IMR-90 (cell line): ENCODE results near the gene RIC3. TPM values are rescaled to one million over a fixed set of nuclear protein-coding genes. Genes with fewer than 3 reads are reported as not detected.

Source experiments
- ATAC-seq: fragments of 200-7000 bp; cut with Tn5 transposase; 2 replicates; pipeline ENCODE4 v1.9.1; 2020; ENCODE audit warnings: low read depth, mild to moderate bottlenecking, moderate library complexity
- BruUV-seq: library from RNA; stranded (reverse); fragments of 400-500 nt; replicated peaks from 2 replicates; lab custom pipeline; 2021; lab: Mats Ljungman, UMichigan
- CTCF ChIA-PET: fragments of 300-600 bp; formaldehyde crosslinking; extraction: SDS; loops from one replicate; lab custom pipeline; 2021; ENCODE audit warnings: antibody characterized with exemption; lab: Yijun Ruan, JAX
- POLR2A ChIA-PET: fragments of 300-600 bp; sonication (Branson Sonifier 250); formaldehyde crosslinking; loops from one replicate; lab custom pipeline; 2022; ENCODE audit warnings: antibody characterized with exemption; ENCODE audit not compliant: unreplicated experiment; lab: Charles Lee
- DNase-seq: peaks from one replicate; pipeline ENCODE4 v3.0.0; 2013
- H2AFZ ChIP-seq: replicated peaks from 2 replicates; pipeline ENCODE3; 2013; ENCODE audit warnings: low read length, mild to moderate bottlenecking; ENCODE audit not compliant: poor library complexity
- H2AK5ac ChIP-seq: 2 replicates; pipeline ENCODE4 v1.6.1; 2013; ENCODE audit warnings: low read depth, low read length, inconsistent platforms
- H2AK9ac ChIP-seq: replicated peaks from 2 replicates; pipeline ENCODE3; 2013; ENCODE audit warnings: mild to moderate bottlenecking, low read depth, low read length, moderate library complexity; ENCODE audit not compliant: poor library complexity
- H2BK120ac ChIP-seq: 2 replicates; pipeline ENCODE4 v1.6.1; 2013; ENCODE audit warnings: low read depth, low read length, inconsistent platforms
- H2BK15ac ChIP-seq: 3 replicates; pipeline ENCODE4 v1.6.1; 2013; ENCODE audit warnings: low read depth, low read length, inconsistent platforms
- H2BK20ac ChIP-seq: 2 replicates; pipeline ENCODE4 v1.6.1; 2013; ENCODE audit warnings: low read depth, mild to moderate bottlenecking, inconsistent platforms, low read length, moderate library complexity
- H2BK5ac ChIP-seq: 2 replicates; pipeline ENCODE4 v1.6.1; 2013; ENCODE audit warnings: mild to moderate bottlenecking, low read depth, low read length, inconsistent platforms; ENCODE audit not compliant: poor library complexity, severe bottlenecking
- H3K14ac ChIP-seq: replicated peaks from 2 replicates; pipeline ENCODE4 v1.6.1; 2013; ENCODE audit warnings: low read depth, low read length, inconsistent platforms
- H3K18ac ChIP-seq: 2 replicates; pipeline ENCODE4 v1.6.1; 2013; ENCODE audit warnings: low read depth, low read length, control low read depth
- H3K23ac ChIP-seq: 2 replicates; pipeline ENCODE4 v1.6.1; 2013; ENCODE audit warnings: low read depth, low read length, inconsistent platforms
- H3K27ac ChIP-seq: 2 replicates; pipeline ENCODE4 v1.5.1; 2013; ENCODE audit warnings: mild to moderate bottlenecking, control low read depth, low read length; ENCODE audit not compliant: insufficient read depth
- H3K27me3 ChIP-seq: 2 replicates; pipeline ENCODE4 v1.6.1; 2013; ENCODE audit warnings: low read length; ENCODE audit not compliant: control insufficient read depth, insufficient read depth
- H3K36me3 ChIP-seq: 2 replicates; pipeline ENCODE4 v1.6.1; 2013; ENCODE audit warnings: low read length, mixed read lengths; ENCODE audit not compliant: control insufficient read depth, insufficient read depth
- H3K4ac ChIP-seq: 2 replicates; pipeline ENCODE4 v1.6.1; 2013; ENCODE audit warnings: low read depth, low read length, inconsistent platforms
- H3K4me1 ChIP-seq: 2 replicates; pipeline ENCODE4 v1.6.1; 2013; ENCODE audit warnings: low read length, mixed read lengths; ENCODE audit not compliant: control insufficient read depth, insufficient read depth
- H3K4me2 ChIP-seq: 2 replicates; pipeline ENCODE4 v1.6.1; 2013; ENCODE audit warnings: low read depth, mild to moderate bottlenecking, control low read depth, low read length, moderate library complexity
- H3K4me3 ChIP-seq: 2 replicates; pipeline ENCODE4 v1.5.1; 2013; ENCODE audit warnings: low read depth, mild to moderate bottlenecking, control low read depth, low read length, moderate library complexity; ENCODE audit not compliant: insufficient read depth
- H3K56ac ChIP-seq: 2 replicates; pipeline ENCODE4 v1.6.1; 2013; ENCODE audit warnings: low read length, inconsistent platforms; ENCODE audit not compliant: insufficient read depth; ENCODE audit errors: extremely low read depth
- H3K79me1 ChIP-seq, 2 experiments: 2 replicates each; pipeline ENCODE4 v1.6.1; 2013; ENCODE audit warnings: low read length in 2 of 2, inconsistent platforms in 1 of 2, low read depth in 1 of 2
- H3K9ac ChIP-seq: 2 replicates; pipeline ENCODE4 v1.6.1; 2013; ENCODE audit warnings: low read depth, low read length, control low read depth
- H3K9me1 ChIP-seq: 2 replicates; pipeline ENCODE4 v1.6.1; 2013; ENCODE audit warnings: low read length, inconsistent platforms; ENCODE audit not compliant: insufficient read depth
- H3K9me3 ChIP-seq: 2 replicates; pipeline ENCODE4 v1.6.1; 2013; ENCODE audit warnings: low read length; ENCODE audit not compliant: control insufficient read depth, insufficient read depth
- H4K20me1 ChIP-seq: 2 replicates; pipeline ENCODE4 v1.6.1; 2013; ENCODE audit warnings: low read length, inconsistent platforms; ENCODE audit not compliant: insufficient read depth
- H4K5ac ChIP-seq: 2 replicates; pipeline ENCODE4 v1.6.1; 2013; ENCODE audit warnings: mild to moderate bottlenecking, low read depth, low read length, control low read depth
- H4K8ac ChIP-seq, 2 experiments: 2 replicates each; pipeline ENCODE4 v1.6.1; 2013; ENCODE audit warnings: low read depth in 2 of 2, low read length in 2 of 2, control low read depth in 1 of 2, inconsistent platforms in 1 of 2
- H4K91ac ChIP-seq: 2 replicates; pipeline ENCODE4 v1.6.1; 2013; ENCODE audit warnings: low read depth, low read length, inconsistent platforms; ENCODE audit not compliant: insufficient read depth
- CEBPB ChIP-seq: IDR thresholded peaks from 2 replicates; pipeline ENCODE4 v1.6.1; 2012; ENCODE audit warnings: low read depth, low read length, improper control_type of control experiment
- CHD1 ChIP-seq: IDR thresholded peaks from 2 replicates; pipeline ENCODE4 v1.6.1; 2012; ENCODE audit warnings: low read depth, low read length, improper control_type of control experiment
- MAFK ChIP-seq: IDR thresholded peaks from 2 replicates; pipeline ENCODE4 v1.6.1; 2012; ENCODE audit warnings: low read depth, low read length, improper control_type of control experiment
- MAZ ChIP-seq: IDR thresholded peaks from 2 replicates; pipeline ENCODE4 v1.6.1; 2012; ENCODE audit warnings: low read depth, mild to moderate bottlenecking, low read length, improper control_type of control experiment, moderate library complexity, borderline replicate concordance
- NFE2L2 ChIP-seq: fragments of 150-350 bp; IDR thresholded peaks from 2 replicates; pipeline ENCODE4 v1.6.1; 2016; ENCODE audit warnings: low read depth, mild to moderate bottlenecking, low read length
- RAD21 ChIP-seq: IDR thresholded peaks from 2 replicates; pipeline ENCODE4 v1.6.1; 2012; ENCODE audit warnings: low read length, improper control_type of control experiment
- RCOR1 ChIP-seq: IDR thresholded peaks from 2 replicates; pipeline ENCODE4 v1.6.1; 2012; ENCODE audit warnings: mild to moderate bottlenecking, low read length, improper control_type of control experiment; ENCODE audit not compliant: insufficient replicate concordance
- WGBS, 2 experiments: methylation state at CpG; one replicate each; pipeline versions ENCODE4 v1.1.5 to v1.1.7; 2013; ENCODE audit warnings: missing lambda C conversion rate in 2 of 2; ENCODE audit not compliant: insufficient read length in 1 of 2; ENCODE audit errors: extremely low coverage in 2 of 2; 5-methylcytosine and 5-hydroxymethylcytosine counted together
- dilution Hi-C: fragments of 300-500 bp; cut with HindIII; formaldehyde crosslinking; loops from one replicate; pipeline ENCODE4 v1.14.3; 2018; ENCODE audit warnings: low sequenced_read_pairs; ENCODE audit not compliant: unreplicated experiment
- in situ Hi-C: fragments of 300-500 bp; cut with MboI; formaldehyde crosslinking; loops from 3 replicates; pipeline ENCODE4 v1.14.3; 2019; ENCODE audit warnings: low sequenced_read_pairs, inconsistent platforms, mixed read lengths
- intact Hi-C: fragments of 100-400 bp; cut with micrococcal nuclease; formaldehyde crosslinking; loops from 2 replicates; pipeline ENCODE4 v1.10.0; 2022
- polyA plus RNA-seq, 3 experiments: library from polyadenylated mRNA; depleted of rRNA; stranded (reverse); fragments of >200 nt; gene quantifications; 2 replicates each; pipeline ENCODE4 v1.2.3, GENCODE V29; 2012; ENCODE audit warnings: low replicate concordance in 1 of 3
- total RNA-seq: library from RNA; depleted of rRNA; stranded (reverse); fragments of >200 nt; gene quantifications from 2 replicates; pipeline ENCODE4 v1.2.3, GENCODE V29; 2012
- TF ChIP-seq, protein P1 (sequence below): fragments of 150-350 bp; IDR thresholded peaks from 2 replicates; pipeline ENCODE4 v1.6.1; 2016; ENCODE audit warnings: low read depth, mild to moderate bottlenecking, low read length, moderate library complexity, borderline replicate concordance

RIC3 gene
- total and polyA plus RNA-seq, 2 of the 4 experiments (the other 2 are of a cell fraction) = not detected

DNA sequence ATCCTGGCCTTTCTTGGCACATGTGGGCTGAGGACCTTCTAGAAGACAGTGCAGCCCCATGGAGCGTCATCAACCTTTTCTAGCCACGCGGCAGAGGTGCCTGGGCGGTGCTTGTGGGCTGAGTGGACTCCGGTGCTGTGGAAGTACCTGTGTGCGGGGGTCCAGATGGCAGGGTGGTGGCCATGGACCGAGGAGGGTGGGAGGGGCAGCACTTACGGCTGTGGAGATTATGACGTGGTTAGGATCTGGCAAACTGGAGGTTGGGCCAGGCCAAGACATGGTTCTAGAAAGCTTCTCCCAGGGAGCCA is 85.8 kb downstream of the RIC3 start:
- Histone ChIP-seq H4K91ac (no peak overlapping the region), H4K5ac (no peak overlapping the region), H4K20me1 (peaks cover 39% of the 10 kb centered on the region; the same call in 1 of the 2 replicates), H4K8ac (no peak overlapping the region), H3K4me1 (peaks cover 9% of the 10 kb centered on the region), H2AK5ac (no peak overlapping the region), H2AK9ac (no peak overlapping the region), H3K56ac (no peak overlapping the region), H2BK20ac (no peak overlapping the region), H3K9ac (no peak overlapping the region), H3K4me3 (no peak overlapping the region), H3K4me2 (no peak overlapping the region), H3K36me3 (no peaks in the 10 kb centered on the region), H3K23ac (no peak overlapping the region), H3K14ac (no peak overlapping the region), H3K27me3 (peaks cover 3% of the 10 kb centered on the region; the same call in 1 of the 2 replicates), H3K18ac (no peak overlapping the region), H3K9me1 (peaks cover 5% of the 10 kb centered on the region; the same call in 1 of the 2 replicates), H2BK120ac (no peak overlapping the region), H2BK5ac (no peak overlapping the region), H3K27ac (no peak overlapping the region), H3K9me3 (no peaks in the 10 kb centered on the region), H2AFZ (no peak overlapping the region), H2BK15ac (no peak overlapping the region), H3K79me1 (peaks cover 6 to 37% of the 10 kb centered on the region in 2 experiments; a peak in 2 of 4 replicates), H3K4ac (no peak overlapping the region)
- no TSS peak for BruUV-seq
- intact Hi-C loops = no loop called here
- ATAC-seq = no peak
- TF ChIP-seq RAD21 (no peak), CEBPB (no peak), RCOR1 (no peak), NFE2L2 (no peak), MAFK (no peak), CHD1 (no peak), MAZ (no peak)
- TF ChIP-seq, protein P1, sequence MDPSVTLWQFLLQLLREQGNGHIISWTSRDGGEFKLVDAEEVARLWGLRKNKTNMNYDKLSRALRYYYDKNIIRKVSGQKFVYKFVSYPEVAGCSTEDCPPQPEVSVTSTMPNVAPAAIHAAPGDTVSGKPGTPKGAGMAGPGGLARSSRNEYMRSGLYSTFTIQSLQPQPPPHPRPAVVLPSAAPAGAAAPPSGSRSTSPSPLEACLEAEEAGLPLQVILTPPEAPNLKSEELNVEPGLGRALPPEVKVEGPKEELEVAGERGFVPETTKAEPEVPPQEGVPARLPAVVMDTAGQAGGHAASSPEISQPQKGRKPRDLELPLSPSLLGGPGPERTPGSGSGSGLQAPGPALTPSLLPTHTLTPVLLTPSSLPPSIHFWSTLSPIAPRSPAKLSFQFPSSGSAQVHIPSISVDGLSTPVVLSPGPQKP = no peak
- dilution Hi-C loops = no loop called here
- in situ Hi-C loops = loop anchor here (25.0 kb wide), 1 partner anchor 396 kb away; no protein-coding TSS in a partner anchor
- 82% methylated on average over 8 of the region's 9 CpGs; no CpG with 5 or more reads in 1 of the 2 experiments for WGBS, 2 experiments
- ChIA-PET CTCF (interaction anchor here (0.8 to 1.3 kb wide), 3 partner anchors 7 to 76 kb away, joined by 3 to 7 read pairs (median 4); no protein-coding TSS in a partner anchor), POLR2A (no interaction called here)
- no peak for DNase-seq
